HEK293 (cell line): ENCODE data around the gene TNFRSF13B.

Experiments used
- CTCF ChIA-PET: fragments of 350-600 bp; formaldehyde crosslinking; extraction: SDS; loops from one replicate; lab custom pipeline; 2021; ENCODE audit warnings: antibody characterized with exemption; lab: Yijun Ruan, JAX
- POLR2A ChIA-PET: fragments of 300-600 bp; formaldehyde crosslinking; extraction: SDS; loops from one replicate; lab custom pipeline; 2020; ENCODE audit warnings: antibody characterized with exemption, inconsistent platforms; lab: Yijun Ruan, JAX
- H3K27ac ChIP-seq: fragments of 200-500 bp; sonication (Bioruptor generic); 2 replicates; pipeline ENCODE4 v1.5.1; 2014; ENCODE audit warnings: low read depth, low read length, control low read depth, inconsistent platforms; ENCODE audit errors: extremely low read depth
- H3K36me3 ChIP-seq, 2 experiments: fragments of 200-500 bp in 1 of 2; sonication (Bioruptor generic) in 1 of 2; 1 replicate in 1 of 2; 2 replicates in 1 of 2; pipeline ENCODE4 v1.5.1; 2014 to 2017; ENCODE audit warnings: inconsistent platforms in 2 of 2, low read length in 2 of 2; ENCODE audit not compliant: control insufficient read depth in 2 of 2, insufficient read depth in 1 of 2
- H3K4me1 ChIP-seq: fragments of 200-500 bp; sonication (Bioruptor generic); 2 replicates; pipeline ENCODE4 v1.5.1; 2014; ENCODE audit warnings: mild to moderate bottlenecking, low read length, inconsistent platforms; ENCODE audit not compliant: control insufficient read depth, insufficient read depth
- H3K4me3 ChIP-seq: 2 replicates; pipeline ENCODE4 v1.5.1; 2011; ENCODE audit warnings: low read depth, mild to moderate bottlenecking, control low read depth, low read length, moderate library complexity
- H3K9me3 ChIP-seq: fragments of 200-500 bp; sonication (Bioruptor generic); 2 replicates; pipeline ENCODE4 v1.5.1; 2014; ENCODE audit warnings: low read depth, low read length, inconsistent platforms; ENCODE audit not compliant: control insufficient read depth, insufficient read depth
- GLI2 ChIP-seq: fragments of 450-650 bp; formaldehyde crosslinking; IDR thresholded peaks from 2 replicates; pipeline ENCODE4; 2017; ENCODE audit warnings: missing biosample characterization, missing genetic modification characterization, low read depth, borderline replicate concordance
- GLI4 ChIP-seq: fragments of 450-650 bp; formaldehyde crosslinking; IDR thresholded peaks from 2 replicates; pipeline ENCODE4 v1.5.1; 2016; ENCODE audit warnings: missing biosample characterization, missing genetic modification characterization
- WT1 ChIP-seq: fragments of 450-650 bp; formaldehyde crosslinking; IDR thresholded peaks from 2 replicates; pipeline ENCODE4 v1.5.1; 2016; ENCODE audit warnings: missing biosample characterization, missing genetic modification characterization
- ZNF114 ChIP-seq: fragments of 450-650 bp; formaldehyde crosslinking; IDR thresholded peaks from 2 replicates; pipeline ENCODE4 v1.5.0; 2017; ENCODE audit warnings: missing biosample characterization, missing genetic modification characterization
- ZNF211 ChIP-seq: fragments of 450-650 bp; formaldehyde crosslinking; IDR thresholded peaks from 2 replicates; pipeline ENCODE4 v1.5.1; 2016; ENCODE audit warnings: low read depth, missing biosample characterization, missing genetic modification characterization
- ZNF266 ChIP-seq: fragments of 450-650 bp; formaldehyde crosslinking; IDR thresholded peaks from 2 replicates; pipeline ENCODE4 v1.5.1; 2016; ENCODE audit warnings: missing biosample characterization, missing genetic modification characterization, low read depth
- ZNF292 ChIP-seq: fragments of 450-650 bp; formaldehyde crosslinking; IDR thresholded peaks from 2 replicates; pipeline ENCODE4 v1.5.1; 2016; ENCODE audit warnings: low read depth, missing biosample characterization, missing genetic modification characterization, borderline replicate concordance
- ZNF514 ChIP-seq: fragments of 450-650 bp; formaldehyde crosslinking; IDR thresholded peaks from 2 replicates; pipeline ENCODE4 v1.5.1; 2016; ENCODE audit warnings: missing biosample characterization, missing genetic modification characterization
- ZNF645 ChIP-seq: fragments of 450-650 bp; formaldehyde crosslinking; IDR thresholded peaks from 2 replicates; pipeline ENCODE4; 2016; ENCODE audit warnings: missing biosample characterization, missing genetic modification characterization
- ZNF747 ChIP-seq: fragments of 450-650 bp; formaldehyde crosslinking; IDR thresholded peaks from 2 replicates; pipeline ENCODE4 v1.5.1; 2016; ENCODE audit warnings: missing biosample characterization, missing genetic modification characterization
- ZSCAN4 ChIP-seq: fragments of 450-650 bp; formaldehyde crosslinking; IDR thresholded peaks from 2 replicates; pipeline ENCODE4 v1.5.1; 2017; ENCODE audit warnings: missing biosample characterization, missing genetic modification characterization
- TF ChIP-seq, protein P1 (sequence below): fragments of 450-650 bp; formaldehyde crosslinking; IDR thresholded peaks from 2 replicates; pipeline ENCODE4 v1.5.1; 2016; ENCODE audit warnings: missing biosample characterization, missing genetic modification characterization

Gene TNFRSF13B

GRCh38 chr17:16938496-16939207 lies 33.3 kb downstream of the TNFRSF13B start:
- Histone ChIP-seq H3K4me1 (no peaks in the 10 kb centered on the region), H3K36me3 (no peaks in the 10 kb centered on the region), H3K27ac (no peak overlapping the region), H3K9me3 (no peaks in the 10 kb centered on the region), H3K4me3 (no peak overlapping the region)
- ChIA-PET CTCF (interaction anchor here (0.6 to 1.1 kb wide), 4 partner anchors 53 to 78 kb away, joined by 3 to 5 read pairs (median 3); no protein-coding TSS in a partner anchor), POLR2A (no interaction called here)
- no peak for TF ChIP-seq GLI4 (tag by site-specific recombination)
- peak; percentile 92 for TF ChIP-seq ZSCAN4 (tag by site-specific recombination)
- no peak for TF ChIP-seq ZNF514 (tag by site-specific recombination)
- 0 out of 2 replicates have a peak, but pooled peaks have one; percentile 58 for TF ChIP-seq ZNF266 (tag by site-specific recombination)

DNA sequence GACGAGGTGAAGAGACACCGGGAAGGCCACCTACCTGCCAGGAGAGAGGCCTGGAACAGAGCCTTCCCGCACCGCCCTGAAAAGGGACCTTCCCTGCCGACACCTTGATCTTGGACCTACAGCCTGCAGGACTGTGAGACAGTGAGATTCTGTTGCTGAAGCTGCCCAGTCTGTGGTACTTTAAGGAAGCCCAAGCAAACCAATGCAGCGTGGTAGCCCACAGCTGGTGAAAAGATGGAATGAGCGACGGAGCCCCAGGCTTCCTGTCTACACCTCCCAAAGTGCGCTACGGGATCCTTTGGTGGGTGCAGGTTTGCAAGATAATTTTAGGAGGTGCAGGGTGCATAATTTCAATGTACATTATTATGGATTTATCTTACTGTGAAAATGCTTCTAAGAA lies 33.9 kb downstream of the TNFRSF13B start:
- Histone ChIP-seq H3K4me3 (no peak overlapping the region), H3K27ac (no peak overlapping the region), H3K9me3 (no peaks in the 10 kb centered on the region), H3K36me3 (no peaks in the 10 kb centered on the region), H3K4me1 (no peaks in the 10 kb centered on the region)
- ChIA-PET CTCF (interaction anchor here (0.6 to 1.1 kb wide), 3 partner anchors 54 to 77 kb away, joined by 3 to 5 read pairs (median 3); no protein-coding TSS in a partner anchor), POLR2A (no interaction called here)
- TF ChIP-seq ZNF645 (tag by site-specific recombination), result no peak
- TF ChIP-seq GLI4 (tag by site-specific recombination), result no peak
- TF ChIP-seq ZNF747, result no peak
- TF ChIP-seq ZNF114, result no peak

GRCh38 chr17:16937431-16937830 lies 34.5 kb downstream of the TNFRSF13B start:
- no peaks in the 10 kb centered on the region for H3K4me1 ChIP-seq
- ChIA-PET CTCF (interaction anchor here (1.0 kb wide), 1 partner anchor 77 kb away, joined by 3 read pairs; no protein-coding TSS in a partner anchor), POLR2A (no interaction called here)

More at GRCh38 chr17:16937431-16937830, 34.5 kb downstream of the TNFRSF13B start:
- no peaks in the 10 kb centered on the region for H3K9me3 ChIP-seq
- no peak overlapping the region for H3K4me3 ChIP-seq
- TF ChIP-seq ZNF211 (tag by site-specific recombination) (no peak), ZNF514 (tag by site-specific recombination) (no peak), ZNF292 (tag by site-specific recombination) (no peak), GLI2 (tag by site-specific recombination) (no peak), WT1 (tag by site-specific recombination) (no peak)
- TF ChIP-seq, protein P1, sequence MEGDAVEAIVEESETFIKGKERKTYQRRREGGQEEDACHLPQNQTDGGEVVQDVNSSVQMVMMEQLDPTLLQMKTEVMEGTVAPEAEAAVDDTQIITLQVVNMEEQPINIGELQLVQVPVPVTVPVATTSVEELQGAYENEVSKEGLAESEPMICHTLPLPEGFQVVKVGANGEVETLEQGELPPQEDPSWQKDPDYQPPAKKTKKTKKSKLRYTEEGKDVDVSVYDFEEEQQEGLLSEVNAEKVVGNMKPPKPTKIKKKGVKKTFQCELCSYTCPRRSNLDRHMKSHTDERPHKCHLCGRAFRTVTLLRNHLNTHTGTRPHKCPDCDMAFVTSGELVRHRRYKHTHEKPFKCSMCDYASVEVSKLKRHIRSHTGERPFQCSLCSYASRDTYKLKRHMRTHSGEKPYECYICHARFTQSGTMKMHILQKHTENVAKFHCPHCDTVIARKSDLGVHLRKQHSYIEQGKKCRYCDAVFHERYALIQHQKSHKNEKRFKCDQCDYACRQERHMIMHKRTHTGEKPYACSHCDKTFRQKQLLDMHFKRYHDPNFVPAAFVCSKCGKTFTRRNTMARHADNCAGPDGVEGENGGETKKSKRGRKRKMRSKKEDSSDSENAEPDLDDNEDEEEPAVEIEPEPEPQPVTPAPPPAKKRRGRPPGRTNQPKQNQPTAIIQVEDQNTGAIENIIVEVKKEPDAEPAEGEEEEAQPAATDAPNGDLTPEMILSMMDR (tag by site-specific recombination), result no peak
- TF ChIP-seq, all 188 proteins: peak for 0
- H3K27ac ChIP-seq, result no peak overlapping the region
- H3K36me3 ChIP-seq, result no peaks in the 10 kb centered on the region
